Cardiac muscle cell (in vitro differentiated cells and primary cell): ENCODE measurements around the gene S100A11. TPM values are rescaled to one million over a fixed set of nuclear protein-coding genes. Genes with fewer than 3 reads are reported as not detected.

ENCODE experiments used
- DNase-seq, 2 donors: peaks; one replicate each; pipeline versions ENCODE4 v3.0.0 to v3.0.0-alpha.2; 2010 to 2017; ENCODE audit warnings: low read depth in 1 of 2, low spot score in 1 of 2
- H3K27ac ChIP-seq: fragments of 200-600 bp; sonication (generic); 2 replicates; pipeline ENCODE4 v1.5.1; 2016
- H3K27me3 ChIP-seq: fragments of 200-600 bp; sonication (generic); 2 replicates; pipeline ENCODE4 v1.6.0; 2016; ENCODE audit warnings: control low read depth
- H3K36me3 ChIP-seq: fragments of 200-600 bp; sonication (generic); 2 replicates; pipeline ENCODE4 v1.5.1; 2016; ENCODE audit warnings: control low read depth
- H3K4me1 ChIP-seq: fragments of 200-600 bp; sonication (generic); 2 replicates; pipeline ENCODE4 v1.8.1; 2017; ENCODE audit warnings: low read depth, mild to moderate bottlenecking, mixed run types
- H3K4me3 ChIP-seq: fragments of 200-600 bp; sonication (generic); 2 replicates; pipeline ENCODE4 v1.5.1; 2016; ENCODE audit warnings: mild to moderate bottlenecking
- H3K9me3 ChIP-seq: fragments of 200-600 bp; sonication (generic); 2 replicates; pipeline ENCODE4 v1.5.1; 2017; ENCODE audit warnings: low read depth, mild to moderate bottlenecking, control low read depth
- CTCF ChIP-seq: IDR thresholded peaks from 2 replicates; pipeline ENCODE4 v1.5.1; 2012; ENCODE audit warnings: low read depth, mild to moderate bottlenecking, low read length
- polyA plus RNA-seq: library from polyadenylated mRNA; unstranded; fragments of >200 nt; fragmentation: Nextera tagmentation; extraction: Ambion mirVana; gene quantifications from 2 replicates; pipeline ENCODE4 v1.2.1, GENCODE V29; 2016
- total RNA-seq: library from RNA; depleted of rRNA; stranded (reverse); fragments of >200 nt; gene quantifications from 2 replicates; pipeline ENCODE4 v1.2.3, GENCODE V29; 2016

S100A11 gene
- total and polyA plus RNA-seq, 2 experiments from 2014 or later, result 22.5 to 122 TPM

GRCh38 chr1:152018537-152018936, 18.3 kb downstream of the S100A11 start:
- H3K4me1 ChIP-seq, result peaks cover 5% of the 10 kb centered on the region
- peak; percentile 31 for TF ChIP-seq CTCF
- H3K9me3 ChIP-seq, result no peaks in the 10 kb centered on the region
- H3K4me3 ChIP-seq, result no peak overlapping the region
- peak; percentile 25 to 46 for DNase-seq
- H3K27ac ChIP-seq, result no peak overlapping the region
- no peaks in the 10 kb centered on the region for H3K36me3 ChIP-seq
- H3K27me3 ChIP-seq, result no peaks in the 10 kb centered on the region

- TF ChIP-seq CTCF, result no peak
- H3K36me3 ChIP-seq, result no peaks in the 10 kb centered on the region
- H3K27ac ChIP-seq, result no peak overlapping the region
- peak in 1 of 2 donors; percentile 10 for DNase-seq
- no peaks in the 10 kb centered on the region for H3K27me3 ChIP-seq
- H3K4me1 ChIP-seq, result peaks cover 5% of the 10 kb centered on the region
- no peaks in the 10 kb centered on the region for H3K9me3 ChIP-seq
- H3K4me3 ChIP-seq, result no peak overlapping the region
Measured at GRCh38 chr1:152015766-152016165, 21.0 kb downstream of the S100A11 start.

GRCh38 chr1:152014943-152015342, 21.9 kb downstream of the S100A11 start:
- H3K4me3 ChIP-seq, result no peak overlapping the region
- no peak for DNase-seq
- H3K27ac ChIP-seq, result no peak overlapping the region
- H3K4me1 ChIP-seq, result peaks cover 5% of the 10 kb centered on the region
- H3K27me3 ChIP-seq, result no peaks in the 10 kb centered on the region
- H3K9me3 ChIP-seq, result no peaks in the 10 kb centered on the region
- TF ChIP-seq CTCF, result no peak
- H3K36me3 ChIP-seq, result no peaks in the 10 kb centered on the region

- Histone ChIP-seq H3K4me3 (no peak overlapping the region), H3K4me1 (peaks cover 5% of the 10 kb centered on the region), H3K9me3 (no peaks in the 10 kb centered on the region), H3K36me3 (no peaks in the 10 kb centered on the region), H3K27ac (no peak overlapping the region), H3K27me3 (no peaks in the 10 kb centered on the region)
- TF ChIP-seq CTCF, result peak; percentile 83
- DNase-seq, result peak; percentile 53 to 70
Measured at GRCh38 chr1:152013664-152014237, 23.1 kb downstream of the S100A11 start.

GRCh38 chr1:152009691-152010090, 27.1 kb downstream of the S100A11 start:
- no peaks in the 10 kb centered on the region for H3K36me3 ChIP-seq
- no peak for TF ChIP-seq CTCF

More at GRCh38 chr1:152009691-152010090, 27.1 kb downstream of the S100A11 start:
- no peak overlapping the region for H3K4me3 ChIP-seq
- H3K9me3 ChIP-seq, result no peaks in the 10 kb centered on the region
- H3K4me1 ChIP-seq, result peaks cover 4% of the 10 kb centered on the region
- H3K27ac ChIP-seq, result no peak overlapping the region
- no peaks in the 10 kb centered on the region for H3K27me3 ChIP-seq
- no peak for DNase-seq
